Measurements from ENCODE around the gene SLC25A30. TPM values are rescaled to one million over a fixed set of nuclear protein-coding genes. Genes with fewer than 3 reads are reported as not detected.

Gene SLC25A30
- polyA plus RNA-seq (2011; rRNA removed) (14.0 and 14.3 TPM in 2 replicates), polyA minus RNA-seq (2011; rRNA and poly(A)+ RNA removed) (23.8 and 31.1 TPM in 2 replicates)

DNA sequence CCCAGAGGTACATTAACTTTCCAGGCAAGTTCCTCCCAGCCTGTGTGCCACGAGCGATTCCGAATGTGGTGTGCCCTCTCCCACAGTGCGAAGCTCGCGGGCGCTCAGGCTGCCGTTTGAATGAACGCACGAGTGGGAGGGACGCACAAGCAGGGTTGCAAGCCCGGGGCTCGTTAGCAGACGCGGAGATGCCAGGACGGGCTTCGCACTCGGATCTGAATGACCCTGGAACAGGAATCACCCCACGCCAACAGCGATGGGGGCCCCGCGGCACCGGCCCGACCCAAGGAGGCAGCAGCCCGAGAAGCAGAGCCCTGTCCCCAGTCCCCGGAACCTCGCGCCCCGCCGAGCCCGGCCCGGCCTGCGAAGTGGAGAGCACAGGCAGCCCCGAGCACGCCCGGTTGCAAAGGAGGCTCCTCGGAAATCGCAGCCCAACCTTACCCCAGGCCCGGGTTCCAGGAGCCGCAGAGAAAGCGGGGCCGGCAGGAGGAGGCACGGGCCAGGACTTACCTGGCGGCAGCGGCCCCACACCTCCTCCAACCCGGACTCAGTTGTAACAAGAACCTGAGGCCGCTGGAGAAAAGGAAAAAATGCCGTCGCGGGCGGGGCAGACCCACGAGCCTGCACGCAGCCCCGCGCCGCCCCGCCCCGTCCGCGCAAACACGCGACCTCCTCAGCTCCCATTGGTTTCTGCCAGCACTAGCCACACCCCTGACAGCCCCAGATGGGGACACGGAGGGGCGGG is at the start of gene SLC25A30:
Gene SLC25A30 (minus strand): TSS at position 584 of the 745 bp plus-strand sequence. CDS start 6,948 bp downstream, outside the sequence.
- POLR2A ChIA-PET = interaction anchor here (0.6 to 0.7 kb wide), 4 partner anchors 11 to 937 kb away, joined by 4 to 7 read pairs (median 5); no protein-coding TSS in a partner anchor
- peak within 1 kb of the TSS; percentile 70 for H3K27ac ChIP-seq (ENCODE audit: low read depth, low read length)
- DNase-seq (ENCODE audit: low read depth, low spot score) = peak; percentile 49
- CTCF ChIA-PET = interaction anchor here (0.6 to 1.0 kb wide), 5 partner anchors 11 to 62 kb away, joined by 3 to 5 read pairs (median 3); no protein-coding TSS in a partner anchor
- peak within 1 kb of the TSS; percentile 80 for H3K4me3 ChIP-seq (ENCODE audit: low read depth, low read length)
- no peaks in the 10 kb centered on the region; the same call in 1 of the 2 replicates for H3K9me3 ChIP-seq (ENCODE audit: control insufficient read depth, insufficient read depth, low read length)
- no peak for TF ChIP-seq CTCF (IDR thresholded peaks at IDR 0.05; ENCODE audit: low read depth, low read length)
- peaks cover 5% of the 10 kb centered on the region for H3K27me3 ChIP-seq (ENCODE audit: control insufficient read depth, insufficient read depth, low read length)

GRCh38 chr13:45466359-45466758 is 48.2 kb upstream of the SLC25A30 start:
- TF ChIP-seq CTCF (IDR thresholded peaks at IDR 0.05; ENCODE audit: low read depth, low read length) = no peak
- ChIA-PET CTCF (no interaction called here), POLR2A (no interaction called here)
- Histone ChIP-seq H3K27me3 (ENCODE audit: control insufficient read depth, insufficient read depth, low read length) (no peaks in the 10 kb centered on the region), H3K27ac (ENCODE audit: low read depth, low read length) (no peak overlapping the region), H3K4me3 (ENCODE audit: low read depth, low read length) (peak overlapping the region; percentile 44), H3K9me3 (ENCODE audit: control insufficient read depth, insufficient read depth, low read length) (peaks cover 3% of the 10 kb centered on the region)
- no peak for DNase-seq (ENCODE audit: low read depth, low spot score)

GRCh38 chr13:45464687-45465453 is 46.7 kb upstream of the SLC25A30 start, which contains the start of gene COG3:
COG3 (plus strand) TSS chr13:45464939; CDS start chr13:45465037, 98 bp downstream.
- peak; percentile 43; the same call in 1 of the 2 replicates for TF ChIP-seq CTCF (IDR thresholded peaks at IDR 0.05; ENCODE audit: low read depth, low read length)
- ChIA-PET CTCF (no interaction called here), POLR2A (interaction anchor here (1.0 to 1.6 kb wide), 5 partner anchors 9 to 123 kb away, joined by 3 to 4 read pairs (median 3); partner anchors contain the start of gene TPT1)
- peak; percentile 92 for DNase-seq (ENCODE audit: low read depth, low spot score)
- no peaks in the 10 kb centered on the region for H3K27me3 ChIP-seq (ENCODE audit: control insufficient read depth, insufficient read depth, low read length)
- H3K9me3 ChIP-seq (ENCODE audit: control insufficient read depth, insufficient read depth, low read length) = no peaks in the 10 kb centered on the region; the same call in 1 of the 2 replicates
- peak within 1 kb of the TSS; percentile 85 for H3K27ac ChIP-seq (ENCODE audit: low read depth, low read length)
- peak within 1 kb of the TSS; percentile 91 for H3K4me3 ChIP-seq (ENCODE audit: low read depth, low read length)

GRCh38 chr13:45464141-45464686 is 46.0 kb upstream of the SLC25A30 start:
- CTCF ChIA-PET = no interaction called here
- TF ChIP-seq CTCF (IDR thresholded peaks at IDR 0.05; ENCODE audit: low read depth, low read length) = no peak; the same call in 1 of the 2 replicates
- H3K27me3 ChIP-seq (ENCODE audit: control insufficient read depth, insufficient read depth, low read length) = no peaks in the 10 kb centered on the region
- DNase-seq (ENCODE audit: low read depth, low spot score) = no peak
- H3K9me3 ChIP-seq (ENCODE audit: control insufficient read depth, insufficient read depth, low read length) = no peaks in the 10 kb centered on the region; the same call in 1 of the 2 replicates
- peak overlapping the region; percentile 91 for H3K4me3 ChIP-seq (ENCODE audit: low read depth, low read length)
- H3K27ac ChIP-seq (ENCODE audit: low read depth, low read length) = peak overlapping the region; percentile 63
- POLR2A ChIA-PET = interaction anchor here (1.0 to 1.6 kb wide), 5 partner anchors 8 to 123 kb away, joined by 3 to 4 read pairs (median 3); partner anchors contain the start of gene TPT1
